ENCODE measurements around the gene PPP1R14C.

Gene PPP1R14C

DNA sequence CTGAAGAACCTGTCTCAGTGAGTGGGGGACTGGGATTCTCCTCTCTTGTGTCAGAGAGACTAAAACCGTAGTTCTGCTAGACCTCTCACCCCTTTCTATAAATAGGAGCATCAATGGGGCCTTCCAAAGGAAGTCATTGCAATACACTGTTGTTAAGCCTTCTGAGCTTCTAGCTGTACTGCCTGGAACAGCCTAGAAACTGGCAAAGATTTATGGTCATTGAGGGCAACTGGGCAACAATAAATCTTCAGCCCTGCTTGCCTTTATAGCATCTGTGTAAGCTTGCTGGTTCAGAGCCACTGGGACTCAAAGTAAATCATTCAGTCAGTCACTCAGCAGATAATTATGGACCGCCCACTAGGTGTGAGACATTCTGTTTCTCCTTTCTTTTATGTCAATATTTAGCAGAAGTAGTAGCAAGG is 53.2 kb downstream of the PPP1R14C start:
- no peak for DNase-seq (ENCODE audit: low read depth)

DNA sequence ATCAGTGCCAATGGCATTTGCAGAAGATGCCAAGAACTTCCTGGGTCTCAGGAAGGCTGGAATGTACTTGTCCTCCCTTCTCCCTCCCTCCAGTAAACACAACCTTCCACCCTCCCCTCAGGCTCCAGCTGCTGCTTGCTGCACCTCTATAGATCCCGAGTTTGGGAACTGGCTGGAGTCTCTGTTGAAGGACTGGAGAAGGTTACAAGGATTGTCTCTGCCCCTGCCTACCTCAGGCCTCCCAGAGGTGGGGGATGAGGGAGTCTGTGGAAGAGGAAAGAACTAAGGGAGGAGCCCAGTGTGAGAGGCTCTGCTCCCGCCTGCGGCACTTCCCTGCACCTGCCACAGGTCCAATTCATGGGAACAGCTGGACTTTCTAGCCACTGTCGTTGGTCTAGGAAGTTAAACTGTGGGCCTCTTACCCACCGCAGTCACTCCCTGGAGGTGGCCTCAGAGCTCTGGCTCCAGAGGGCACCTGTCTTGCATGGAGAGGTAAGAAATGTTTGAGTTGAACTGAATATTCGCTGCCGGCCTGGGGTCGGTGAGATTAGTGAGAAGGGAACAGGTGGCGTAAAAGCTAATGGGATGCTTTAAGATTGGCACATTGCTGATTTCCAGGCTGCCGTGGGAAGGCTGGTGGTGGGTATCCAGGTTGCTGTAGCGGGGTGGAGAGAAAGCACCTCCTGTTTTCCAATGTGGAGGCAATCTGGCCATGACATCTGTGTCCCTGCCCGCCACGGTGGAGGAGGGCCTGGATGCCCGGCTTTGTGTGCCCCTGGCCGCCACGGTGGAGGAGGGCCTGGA is 54.3 kb downstream of the PPP1R14C start:
- DNase-seq (ENCODE audit: low read depth), result no peak

DNA sequence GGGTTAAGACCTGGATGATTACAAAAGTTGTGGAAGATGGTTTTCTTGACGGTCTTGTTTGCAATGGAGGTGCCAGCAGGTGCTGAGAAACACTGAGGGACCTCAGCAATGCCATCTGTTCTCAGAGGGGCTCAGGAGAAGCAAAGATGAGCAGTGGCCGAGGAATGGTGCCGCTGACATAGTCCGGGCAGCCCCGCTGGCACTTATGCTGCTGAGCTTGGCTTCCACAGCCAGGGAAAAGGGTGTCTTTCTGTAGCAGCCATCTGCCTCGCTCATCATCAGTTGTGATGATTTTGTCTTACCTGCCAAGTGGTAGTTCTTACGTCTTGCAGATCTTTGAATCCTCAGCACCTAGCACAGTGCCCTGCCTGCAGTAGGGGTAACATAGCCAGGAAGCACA is 55.7 kb downstream of the PPP1R14C start:
- no peak for DNase-seq (ENCODE audit: low read depth)

DNA sequence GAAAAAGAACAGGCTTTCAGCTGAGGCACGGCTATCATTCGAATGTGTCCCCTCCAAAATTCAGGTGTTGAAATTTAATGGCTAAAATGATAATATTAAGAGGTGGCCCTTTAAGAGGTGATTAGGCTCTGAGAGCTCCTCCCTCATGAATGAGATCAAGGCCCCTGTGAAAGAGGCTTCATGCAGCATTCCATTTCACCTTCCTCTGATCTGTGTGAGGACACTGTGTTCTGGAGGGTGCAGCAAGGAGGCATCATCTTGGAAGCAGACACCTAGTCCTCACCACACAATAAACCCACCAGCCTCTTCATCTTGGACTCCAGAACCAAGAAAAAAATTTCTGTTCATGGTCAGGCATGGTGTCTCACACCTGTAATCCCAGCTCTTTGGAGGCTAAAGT is 56.4 kb downstream of the PPP1R14C start:
- DNase-seq (ENCODE audit: low read depth), result no peak

DNA sequence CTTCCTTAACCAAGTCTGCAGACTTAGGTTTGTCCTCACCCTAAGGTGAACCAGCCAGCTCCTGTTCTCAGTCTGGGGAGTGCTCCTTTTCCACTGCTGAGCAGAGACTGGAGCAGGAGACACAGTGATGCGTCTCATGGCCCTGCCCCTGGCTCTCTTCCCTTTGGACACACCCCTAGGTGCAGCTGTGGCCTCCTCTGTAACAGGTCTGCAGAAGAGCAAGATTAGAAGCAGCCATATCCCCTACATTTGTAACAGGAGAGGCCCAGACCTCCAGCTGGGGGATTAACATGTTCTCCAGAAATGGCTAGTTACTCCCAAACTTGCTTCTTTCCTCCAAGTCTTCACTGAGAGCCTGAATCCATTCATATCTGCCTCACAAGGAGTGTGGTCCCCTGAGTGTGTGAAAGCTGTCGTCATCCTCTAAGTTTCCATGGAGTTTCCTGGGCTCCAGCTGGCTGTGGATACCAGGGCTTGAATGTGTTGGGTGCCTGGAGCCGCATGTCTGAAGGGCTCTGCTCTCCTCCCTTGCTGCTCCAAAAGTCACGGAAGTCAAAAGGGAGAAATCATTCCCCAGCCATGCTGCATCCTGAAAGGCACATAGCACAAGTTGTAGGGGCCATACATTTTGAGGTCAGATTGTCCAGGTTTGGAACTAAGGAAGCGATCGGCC is 57.7 kb downstream of the PPP1R14C start:
- DNase-seq (ENCODE audit: low read depth), result no peak

DNA sequence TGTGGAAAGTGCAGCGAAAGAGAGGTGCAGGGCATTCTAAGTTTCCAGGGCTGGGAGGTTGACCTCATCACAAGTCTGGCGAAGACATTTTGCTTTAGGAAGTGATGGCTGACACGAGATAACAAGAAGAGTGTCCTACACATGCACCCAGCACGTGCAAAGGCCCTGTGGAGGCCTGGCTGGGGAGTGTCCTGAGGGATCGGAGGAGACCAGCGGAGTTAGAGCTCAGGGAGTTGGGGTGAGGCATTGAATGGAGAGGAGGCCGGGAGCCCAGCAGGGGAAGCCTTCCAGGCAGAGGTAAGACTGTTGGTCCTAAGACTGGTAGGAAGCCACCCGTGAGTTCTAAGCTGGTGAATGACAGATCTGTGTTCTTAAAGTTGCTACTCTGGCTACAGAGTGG is 58.4 kb downstream of the PPP1R14C start:
- no peak for DNase-seq (ENCODE audit: low read depth)

DNA sequence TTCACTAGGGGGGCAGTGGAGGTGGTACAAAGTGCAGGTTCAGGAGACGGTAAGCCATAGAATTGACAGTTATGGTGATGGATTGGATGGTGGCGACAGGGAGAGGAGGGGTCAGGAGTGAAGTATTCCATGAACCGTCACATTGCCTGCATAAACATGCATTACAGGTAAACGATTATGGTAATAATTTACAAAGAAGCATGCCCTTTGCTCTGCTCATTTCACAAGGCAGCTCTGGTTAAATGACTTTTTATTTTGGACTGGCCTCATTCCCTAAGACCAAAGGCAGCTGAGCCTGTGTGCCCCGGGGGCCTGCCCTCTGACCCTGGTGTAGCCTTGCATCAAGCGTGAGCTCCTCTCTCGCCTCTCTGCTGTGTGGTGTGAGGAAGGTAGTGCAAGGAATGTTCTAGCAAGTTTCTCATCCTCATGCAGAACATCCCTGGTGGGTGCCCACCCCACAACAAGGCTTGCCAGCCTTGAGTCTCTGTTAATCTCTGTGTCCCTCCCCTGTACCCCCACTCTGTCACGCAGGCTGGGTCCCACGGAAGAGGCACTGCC is 59.0 kb downstream of the PPP1R14C start:
- DNase-seq (ENCODE audit: low read depth), result no peak

DNA sequence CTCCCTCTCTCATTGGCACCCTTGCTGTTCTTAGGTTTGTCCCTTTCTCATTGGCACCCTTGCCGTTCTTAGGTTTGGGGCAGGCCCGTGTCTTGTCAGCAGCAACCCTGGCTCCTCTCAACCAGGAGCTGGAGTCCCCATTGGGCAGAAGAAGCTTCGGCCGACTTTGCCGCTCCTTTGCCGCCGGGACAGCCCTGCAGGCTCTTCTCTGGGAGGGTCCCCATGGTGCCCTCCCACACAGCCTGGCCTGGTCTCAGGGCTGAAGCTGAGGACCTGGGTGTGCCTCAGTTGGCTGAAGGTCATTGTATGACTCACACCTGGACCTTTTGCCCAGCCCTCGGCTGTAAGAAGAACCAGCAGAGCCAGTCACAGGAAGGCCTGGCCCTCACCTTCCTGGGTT is 59.6 kb downstream of the PPP1R14C start:
- DNase-seq (ENCODE audit: low read depth), result no peak

DNA sequence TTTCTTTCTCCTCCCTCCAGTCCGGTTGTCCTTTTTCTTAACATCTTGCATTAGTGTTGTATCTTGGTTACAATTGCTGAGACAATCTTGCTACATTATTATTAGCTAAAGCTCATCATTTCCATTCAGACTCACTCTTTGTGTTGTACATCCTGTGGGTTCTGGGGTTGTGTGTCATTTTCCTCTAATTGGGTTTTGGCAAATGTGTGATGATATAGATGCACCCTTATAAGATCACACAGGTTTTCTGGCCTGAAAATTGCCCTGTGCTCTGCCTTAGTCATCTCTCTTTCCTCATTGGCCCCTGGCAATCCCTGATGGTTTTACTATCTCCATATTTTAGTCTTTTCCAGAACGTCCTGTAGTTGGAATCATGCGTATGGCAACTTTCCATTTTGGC is 60.1 kb downstream of the PPP1R14C start:
- DNase-seq (ENCODE audit: low read depth), result no peak

DNA sequence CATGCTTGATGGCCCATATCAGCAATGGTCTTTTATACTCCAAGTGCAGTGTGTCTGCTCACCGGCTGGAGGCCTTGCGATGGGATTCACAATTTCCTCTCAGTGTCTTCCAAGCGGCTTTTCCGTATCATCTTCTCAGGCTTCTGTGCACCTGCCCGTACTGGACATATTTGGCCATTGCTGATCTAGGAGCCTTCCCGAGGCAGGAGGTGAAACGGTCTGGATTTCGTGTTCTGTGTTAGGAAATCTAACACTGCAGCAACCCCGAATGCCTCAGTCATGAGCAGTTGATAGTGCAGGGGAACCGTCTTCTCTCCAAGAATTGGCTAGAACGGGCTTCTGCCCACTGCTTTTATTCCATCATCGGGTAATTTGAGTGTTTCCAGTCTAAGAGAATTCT is 60.5 kb downstream of the PPP1R14C start:
- no peak for DNase-seq (ENCODE audit: low read depth)

DNA sequence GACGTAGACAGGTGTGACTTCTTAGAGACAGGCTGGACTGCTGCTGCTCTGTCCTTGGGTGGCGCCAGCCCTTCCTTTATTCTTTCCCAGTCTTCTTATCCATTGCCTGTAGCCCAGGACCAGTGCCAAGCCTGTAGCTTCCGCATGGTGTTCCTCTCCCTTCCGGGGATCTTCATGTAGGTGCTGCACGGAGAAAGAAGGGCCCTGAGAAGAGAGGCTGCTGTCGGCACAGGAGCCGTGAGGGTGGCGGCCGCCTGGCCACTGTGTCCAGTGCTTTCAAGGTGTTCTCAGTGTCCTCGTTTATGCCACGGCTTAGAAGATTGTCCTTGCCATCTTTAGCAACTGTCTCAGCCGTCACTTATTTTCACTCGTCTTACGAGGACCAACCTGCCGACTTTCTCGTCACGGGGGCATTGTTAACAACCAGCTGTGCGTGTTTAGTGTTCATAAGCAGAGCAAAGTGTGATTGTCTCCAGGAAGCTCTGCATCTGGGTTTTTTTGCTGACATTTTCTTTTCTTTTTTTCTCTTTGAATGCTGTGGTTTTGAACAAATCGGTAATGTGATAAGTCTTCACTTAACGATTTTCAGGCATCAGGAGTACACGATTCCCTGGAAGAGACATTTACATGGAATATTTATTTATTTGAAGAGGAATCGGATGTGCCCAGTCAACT is 61.2 kb downstream of the PPP1R14C start:
- no peak for DNase-seq (ENCODE audit: low read depth)

DNA sequence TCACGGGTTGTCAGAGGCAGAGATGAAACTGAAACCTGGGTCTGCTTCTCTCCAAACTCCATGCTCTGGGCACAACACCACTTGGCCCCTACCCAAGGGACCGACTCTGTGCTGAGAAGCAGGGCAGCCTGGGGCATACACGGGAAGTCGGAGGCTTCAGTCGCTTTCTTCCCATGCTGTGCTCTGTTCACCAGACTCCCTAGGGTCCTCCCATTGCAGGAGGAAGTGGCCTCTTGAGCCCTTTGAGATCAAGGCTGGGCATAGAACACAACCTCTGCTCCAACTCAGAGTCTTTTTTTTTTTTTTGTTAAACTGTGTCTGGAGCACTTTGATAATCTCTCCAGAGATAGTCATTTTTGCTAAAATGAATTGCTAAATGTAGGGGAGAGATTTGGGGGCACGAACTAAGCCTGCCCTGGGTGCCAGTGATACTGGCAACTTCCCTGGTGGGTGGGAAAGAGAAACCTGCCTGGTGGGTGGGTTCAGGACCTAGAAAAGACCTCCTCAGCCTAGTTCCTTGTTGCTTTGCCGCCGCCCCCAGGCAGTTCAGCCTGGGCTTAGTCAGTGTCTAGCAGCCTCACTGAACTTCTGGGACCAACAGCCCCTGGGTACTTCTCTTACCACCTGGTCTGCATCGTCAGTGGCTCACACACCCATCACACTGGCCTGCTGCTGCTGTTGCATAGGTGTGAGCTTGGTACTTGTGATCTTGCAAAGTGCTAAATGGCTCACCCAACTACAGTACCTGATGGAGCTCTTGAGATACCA is 62.0 kb downstream of the PPP1R14C start:
- DNase-seq (ENCODE audit: low read depth), result no peak

DNA sequence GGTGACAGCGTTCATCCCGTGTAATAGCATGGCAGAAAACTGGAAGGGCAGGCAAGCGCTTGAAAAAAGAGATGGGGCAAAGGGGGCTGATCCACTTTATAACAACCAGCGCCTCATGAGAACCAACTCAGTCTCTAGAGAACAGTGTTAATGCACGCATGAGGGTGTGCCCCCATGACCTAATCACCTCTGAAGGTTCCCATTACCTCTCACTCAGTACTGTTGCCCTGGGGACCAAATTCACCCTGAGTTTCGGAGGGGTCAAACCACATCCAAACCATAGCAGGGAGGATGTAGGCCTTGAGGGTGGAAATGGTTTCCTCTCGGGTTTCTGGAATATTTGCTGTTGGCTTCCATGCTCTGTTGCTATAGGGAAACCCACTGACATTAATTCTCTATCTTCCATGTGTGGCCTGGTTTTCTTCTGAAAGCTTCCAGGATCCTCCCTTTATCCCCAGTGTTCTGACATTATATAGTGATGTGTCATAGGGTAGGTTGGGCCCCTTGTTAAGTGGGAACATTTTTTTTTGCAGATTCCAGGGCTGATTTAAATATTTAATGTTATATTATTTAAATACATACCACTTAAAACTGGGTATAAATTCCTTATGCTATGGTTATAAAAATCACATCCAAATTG is 65.2 kb downstream of the PPP1R14C start:
- no peak for DNase-seq (ENCODE audit: low read depth)

DNA sequence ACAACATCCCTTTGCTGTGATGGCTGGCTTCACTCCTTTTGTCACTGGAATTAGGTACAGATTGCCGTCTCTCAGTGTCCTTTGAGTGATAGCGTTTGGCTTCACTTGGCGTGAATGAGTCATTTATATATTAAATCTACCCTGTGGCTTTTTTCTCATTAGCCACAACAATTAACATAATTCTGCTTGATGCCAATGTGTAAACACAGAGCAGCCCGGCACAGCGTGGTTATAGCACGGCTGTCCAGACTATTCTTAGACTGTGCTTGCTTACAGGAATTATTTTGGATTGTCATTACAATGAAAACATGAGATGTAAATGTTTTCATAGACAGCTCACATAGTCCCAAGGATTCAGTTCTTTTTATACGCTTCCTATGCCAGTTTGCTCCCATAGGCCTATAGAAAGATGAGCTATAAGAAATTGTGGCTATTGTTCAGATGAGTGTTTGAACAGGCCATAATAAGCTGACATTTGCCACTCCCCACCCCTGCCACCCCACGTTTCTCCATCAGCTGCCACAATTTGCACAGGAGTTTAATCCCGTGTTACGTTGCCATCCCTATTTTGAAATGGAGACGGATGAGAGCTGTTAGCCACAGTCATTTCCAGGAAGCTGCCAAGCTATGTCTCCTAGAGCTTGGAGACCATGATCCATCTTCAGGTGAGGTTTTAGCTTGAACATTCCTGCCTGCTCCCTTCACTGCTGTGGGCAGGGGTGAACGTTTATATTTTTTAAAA is 65.9 kb downstream of the PPP1R14C start:
- no peak for DNase-seq (ENCODE audit: low read depth)

DNA sequence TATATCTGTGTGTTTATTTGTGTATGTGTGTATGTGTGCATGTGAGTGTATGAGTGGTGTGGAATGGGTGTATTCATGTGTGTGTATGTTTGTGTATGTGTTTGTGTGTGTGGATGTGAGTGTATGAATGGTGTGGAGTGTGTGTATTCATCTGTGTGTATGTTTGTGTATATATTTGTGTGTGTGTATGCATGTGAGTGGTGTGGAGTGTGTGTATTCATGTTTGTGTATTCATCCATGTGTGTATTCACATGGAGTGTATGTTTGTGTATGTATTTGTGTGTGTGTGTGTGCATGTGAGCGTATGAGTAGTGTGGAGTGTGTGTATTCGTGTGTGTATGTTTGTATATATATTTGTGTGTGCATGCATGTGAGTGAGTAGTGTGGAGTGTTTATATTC is 66.6 kb downstream of the PPP1R14C start:
- DNase-seq (ENCODE audit: low read depth), result no peak

DNA sequence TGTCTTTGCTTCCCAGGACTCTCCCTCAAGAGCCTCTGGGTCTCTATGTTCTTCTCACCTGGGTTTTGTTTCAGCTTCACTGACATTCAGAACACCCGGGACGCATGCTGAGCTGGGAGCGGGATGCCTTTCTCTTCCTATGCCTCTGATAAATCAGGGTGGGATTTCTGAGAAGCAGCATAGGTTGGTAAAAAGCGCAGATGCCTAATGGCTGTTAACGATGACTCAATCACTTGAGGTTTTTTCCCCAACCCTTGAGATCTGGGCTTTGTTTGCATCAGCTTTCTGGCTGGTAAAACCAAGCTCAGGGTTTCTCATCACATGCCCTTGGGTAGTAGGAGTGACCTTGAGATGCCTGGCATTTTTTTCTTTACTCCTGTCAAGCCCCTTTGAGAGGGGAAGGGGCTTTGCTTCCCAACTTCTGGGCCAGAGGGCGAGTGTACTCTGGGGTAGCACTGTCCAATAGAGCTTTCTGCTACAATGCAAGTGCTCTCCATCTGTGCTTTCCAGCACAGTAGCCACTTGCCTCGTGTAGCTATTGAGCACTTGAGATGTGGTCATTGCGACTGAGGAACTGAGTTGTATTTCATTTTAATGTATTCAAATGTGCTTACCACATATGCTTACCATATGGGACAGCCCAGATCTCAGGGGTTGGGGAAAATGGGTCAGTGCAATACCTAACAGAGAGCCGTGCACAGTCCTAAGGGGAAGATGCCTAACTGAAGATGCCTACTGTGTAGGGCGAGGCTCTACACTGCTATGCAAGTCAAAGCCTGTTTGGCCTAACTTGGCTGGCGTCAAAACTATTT is 69.1 kb downstream of the PPP1R14C start:
- DNase-seq (ENCODE audit: low read depth), result no peak

DNA sequence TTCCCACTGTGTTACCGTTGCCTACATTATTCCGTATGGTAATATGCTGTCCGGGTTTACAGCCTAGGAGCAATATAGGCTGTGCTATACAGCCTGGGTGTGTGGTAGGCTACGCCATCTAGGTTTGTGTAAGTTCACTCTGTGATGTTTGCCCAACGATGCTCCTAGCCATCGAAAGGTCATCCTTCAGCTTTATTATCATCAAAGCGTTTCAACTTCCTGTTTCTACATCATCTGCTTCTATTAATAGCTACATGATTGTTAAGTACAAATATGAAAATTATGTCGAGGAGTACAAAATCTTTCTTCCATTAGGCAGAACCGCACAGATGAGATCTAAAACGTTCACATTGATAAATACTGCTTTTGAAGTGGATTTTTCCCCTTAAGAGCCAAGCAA is 69.9 kb downstream of the PPP1R14C start:
- DNase-seq (ENCODE audit: low read depth), result no peak

DNA sequence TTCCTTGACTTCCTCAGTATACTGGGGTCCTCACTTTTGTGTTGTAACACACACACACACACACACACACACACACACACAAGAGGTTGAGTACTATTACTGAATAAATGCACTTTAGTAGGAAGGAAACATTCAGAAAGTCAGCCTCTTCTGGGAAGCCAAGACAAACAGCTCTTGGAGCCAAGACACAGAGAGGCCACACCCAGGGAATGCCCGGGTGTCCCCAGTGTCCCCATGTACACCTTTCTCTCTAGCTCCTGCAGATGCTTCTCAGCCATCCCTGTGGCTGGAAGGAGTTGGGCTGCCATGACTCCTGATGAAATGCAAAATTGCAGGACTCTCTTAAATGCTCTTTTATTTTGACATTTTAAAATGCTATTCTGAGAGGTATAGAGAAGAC is 70.5 kb downstream of the PPP1R14C start:
- DNase-seq (ENCODE audit: low read depth), result no peak

DNA sequence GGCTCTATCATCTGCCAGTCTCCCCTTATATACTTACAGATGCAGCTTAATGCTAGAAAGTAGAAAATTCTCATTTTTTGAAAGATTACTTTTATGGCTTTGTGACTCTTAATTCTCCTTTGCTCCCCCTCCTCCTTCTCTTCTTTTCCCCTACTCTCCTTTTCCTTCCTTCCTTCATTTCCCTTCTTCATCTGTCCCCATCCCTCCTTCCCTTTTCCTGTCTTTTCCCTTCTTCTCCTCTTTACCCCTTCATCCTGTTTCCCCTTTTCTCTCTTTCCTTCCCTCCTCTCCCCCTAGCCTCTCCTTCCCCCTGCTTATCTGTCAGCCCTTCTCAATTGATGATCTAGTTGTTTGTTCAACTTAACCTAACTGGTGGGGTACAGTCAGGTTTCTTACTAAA is 71.5 kb downstream of the PPP1R14C start:
- no peak for DNase-seq (ENCODE audit: low read depth)

Measured in T-helper 22 cell (primary cell).